GM15510 (cell line): ENCODE results near the gene HOXB6.

Source experiments
- POLR2A ChIP-seq: IDR thresholded peaks from 3 replicates; pipeline ENCODE4 v1.6.1; 2011; ENCODE audit warnings: borderline replicate concordance; ENCODE audit not compliant: insufficient read length; ENCODE audit errors: extremely low read depth

HOXB6 gene

DNA sequence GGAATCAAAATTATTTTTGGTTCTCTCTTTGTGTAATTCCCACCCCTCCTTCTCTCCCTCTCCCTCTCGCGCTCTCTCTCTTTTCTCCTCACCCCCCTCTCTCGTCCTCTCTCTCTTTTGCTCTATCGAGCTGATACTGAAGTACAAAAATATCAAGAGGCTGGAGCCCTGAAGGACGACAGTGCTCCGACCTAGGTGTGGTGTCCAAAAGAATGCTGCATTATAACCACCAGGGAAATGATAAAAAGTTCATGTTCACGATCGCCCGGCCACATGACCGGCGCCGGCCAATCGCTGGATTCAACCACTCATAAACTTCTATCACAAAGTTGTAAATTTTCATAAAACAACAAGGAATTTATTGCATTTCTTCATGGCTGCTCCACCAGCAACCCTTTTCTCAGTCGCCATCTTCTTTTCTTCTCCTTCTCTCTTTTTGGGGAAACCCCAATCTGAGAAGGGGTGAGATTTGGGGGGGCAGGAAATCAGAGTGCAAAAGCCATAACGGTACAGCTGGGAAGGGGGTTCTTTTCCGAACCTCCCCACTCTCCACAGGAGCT lies at the start of gene HOXB6:
Gene HOXB6, minus strand, starts transcription at position 217 of the 560 bp plus-strand sequence. CDS start 6,836 bp downstream, outside the sequence.
- no peak for TF ChIP-seq POLR2A

DNA sequence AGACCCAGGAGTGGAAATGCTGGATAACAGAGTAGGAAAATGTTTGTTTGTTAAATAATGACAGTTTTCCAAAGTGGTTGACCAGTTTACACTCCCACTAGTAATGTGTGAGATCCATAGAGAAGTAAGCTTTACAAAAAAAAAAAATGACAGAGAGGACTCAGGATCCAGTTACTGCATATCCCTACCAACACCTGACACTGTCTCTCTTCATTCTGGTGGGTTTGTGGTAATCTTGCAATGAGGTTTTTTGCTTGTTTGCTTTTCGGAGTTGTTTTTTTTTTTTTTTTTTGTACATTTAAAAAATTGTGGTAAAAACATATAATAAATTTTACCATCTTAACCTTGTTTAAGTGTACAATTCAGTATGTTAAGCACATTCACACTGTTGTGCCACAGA lies 45.0 kb upstream of the HOXB6 start:
- no peak for TF ChIP-seq POLR2A

DNA sequence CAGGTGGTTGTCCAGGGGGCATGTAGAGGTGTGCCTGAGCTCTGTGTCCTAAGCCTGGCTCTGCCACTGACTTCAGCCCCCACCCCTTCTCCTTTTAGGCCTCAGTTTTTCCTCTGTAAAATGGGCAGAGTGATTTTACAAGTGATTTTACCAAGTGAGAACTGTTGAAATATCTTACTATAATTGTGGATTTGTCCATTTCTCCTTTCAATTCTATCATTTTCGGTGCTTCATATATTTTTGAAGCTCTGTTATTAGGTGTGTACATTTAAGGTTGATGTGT lies 43.1 kb upstream of the HOXB6 start:
- TF ChIP-seq POLR2A: no peak

DNA sequence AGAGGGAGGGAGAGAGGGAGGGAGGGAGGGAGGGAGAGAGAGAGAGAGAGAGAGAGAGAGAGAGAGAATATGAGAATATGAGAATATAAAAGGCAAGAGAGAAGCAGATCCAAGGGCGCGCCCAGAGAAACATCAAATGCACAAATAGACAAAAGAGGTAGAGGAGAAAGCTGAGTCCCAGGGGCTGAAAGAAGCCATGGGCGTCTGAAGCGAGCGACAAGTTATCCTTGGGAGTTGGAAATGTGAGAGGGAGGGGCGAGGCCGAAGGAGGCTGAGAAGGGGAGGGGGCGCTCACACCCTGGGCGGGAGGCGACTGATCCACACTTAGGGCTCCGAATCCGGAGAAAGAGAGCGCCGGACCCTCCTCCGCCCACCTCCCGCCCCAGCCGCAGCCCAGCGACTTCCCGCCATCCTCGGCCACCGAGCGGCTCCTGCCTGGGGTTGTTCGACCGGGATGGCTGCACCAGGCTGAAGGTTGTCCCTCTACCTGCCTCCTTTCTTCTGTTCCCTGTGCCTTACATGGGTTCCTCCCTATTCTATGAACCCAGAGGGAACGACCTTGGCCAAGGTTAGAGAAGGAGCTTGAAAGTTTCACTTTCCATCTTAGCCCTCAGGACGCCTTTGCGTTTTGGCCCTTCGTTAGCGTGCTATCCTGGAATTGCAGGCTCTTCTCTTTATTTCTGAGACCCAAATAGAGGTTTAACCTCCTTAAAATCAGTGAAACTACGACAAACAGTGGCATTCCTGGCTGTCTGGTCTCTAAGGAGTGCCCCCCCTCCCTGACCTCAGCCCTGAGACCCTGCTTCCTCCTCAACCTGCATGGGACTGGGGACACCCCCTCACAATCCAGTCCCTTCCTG lies 42.5 kb upstream of the HOXB6 start:
- peak; percentile 22 for TF ChIP-seq POLR2A

DNA sequence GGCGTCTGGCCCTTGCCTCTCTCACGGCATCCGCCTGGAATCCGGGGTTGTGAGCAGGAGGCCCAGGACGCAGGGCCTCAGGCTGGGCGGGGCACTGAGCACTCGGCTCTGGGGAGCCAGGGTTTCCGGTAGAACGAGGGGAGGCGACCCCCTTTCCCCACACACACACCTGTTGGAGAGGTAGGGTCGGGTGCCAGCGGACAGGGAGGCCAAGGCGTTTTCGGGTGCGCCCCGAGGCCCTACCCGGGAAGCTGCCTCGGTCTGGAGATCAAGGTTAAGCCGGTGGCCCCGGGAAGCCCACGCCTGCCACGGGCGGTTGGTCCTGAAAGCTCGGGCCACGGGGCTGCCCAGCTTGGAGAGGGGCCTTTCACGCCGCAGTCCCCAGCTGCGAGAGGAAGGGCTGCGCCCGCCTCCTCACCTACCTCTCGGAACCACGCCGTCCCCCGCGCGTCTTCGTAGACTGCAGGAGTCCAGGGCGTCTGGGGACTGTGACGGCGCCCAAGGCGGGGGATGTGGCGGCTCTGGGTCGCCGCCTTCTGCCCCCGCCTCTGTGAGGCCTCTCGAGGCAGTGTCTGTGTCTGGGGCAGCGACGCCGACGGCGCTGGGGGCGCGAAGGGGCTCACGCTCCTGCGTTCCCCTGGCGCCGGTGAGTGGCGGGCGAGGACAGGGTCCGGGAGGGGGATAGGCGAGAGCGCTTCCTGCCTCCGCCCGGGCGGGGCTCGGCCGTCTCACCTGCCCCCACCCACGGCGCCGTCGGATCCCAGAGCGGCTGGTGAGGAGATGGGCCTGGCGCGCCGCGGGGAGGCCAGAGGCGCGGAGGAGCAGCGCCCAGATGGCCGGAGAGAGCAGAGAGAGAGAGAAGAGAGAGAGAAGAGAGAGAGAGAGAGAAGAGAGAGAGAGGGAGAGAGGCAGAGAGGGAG lies 41.7 kb upstream of the HOXB6 start:
- TF ChIP-seq POLR2A: peak; percentile 33

DNA sequence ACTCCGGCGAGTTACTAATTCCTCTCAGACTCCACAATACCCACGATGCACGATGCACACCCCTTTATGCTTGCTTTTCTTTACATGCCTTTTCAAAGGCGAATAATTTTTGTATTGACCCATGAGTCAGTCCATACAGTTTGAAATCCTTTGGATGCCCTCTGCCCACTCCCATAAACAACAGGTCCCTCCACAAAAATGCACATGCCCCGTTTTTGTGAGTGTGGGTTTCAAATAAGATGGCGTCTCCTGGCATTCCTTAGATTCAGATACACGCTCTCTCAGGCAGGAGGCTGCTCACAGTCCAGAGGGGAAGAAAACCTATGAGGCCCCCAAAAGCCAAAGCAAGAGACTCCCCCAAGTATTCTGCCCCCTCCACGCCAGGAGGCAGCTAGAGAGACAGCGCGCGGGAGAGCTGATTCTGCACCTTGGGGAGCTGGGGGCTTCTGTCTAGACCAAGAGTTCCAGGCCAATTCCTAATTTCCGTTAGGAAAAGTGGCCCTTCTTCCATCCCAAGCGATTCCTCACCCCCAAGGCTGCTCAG lies 40.9 kb upstream of the HOXB6 start:
- TF ChIP-seq POLR2A: no peak

DNA sequence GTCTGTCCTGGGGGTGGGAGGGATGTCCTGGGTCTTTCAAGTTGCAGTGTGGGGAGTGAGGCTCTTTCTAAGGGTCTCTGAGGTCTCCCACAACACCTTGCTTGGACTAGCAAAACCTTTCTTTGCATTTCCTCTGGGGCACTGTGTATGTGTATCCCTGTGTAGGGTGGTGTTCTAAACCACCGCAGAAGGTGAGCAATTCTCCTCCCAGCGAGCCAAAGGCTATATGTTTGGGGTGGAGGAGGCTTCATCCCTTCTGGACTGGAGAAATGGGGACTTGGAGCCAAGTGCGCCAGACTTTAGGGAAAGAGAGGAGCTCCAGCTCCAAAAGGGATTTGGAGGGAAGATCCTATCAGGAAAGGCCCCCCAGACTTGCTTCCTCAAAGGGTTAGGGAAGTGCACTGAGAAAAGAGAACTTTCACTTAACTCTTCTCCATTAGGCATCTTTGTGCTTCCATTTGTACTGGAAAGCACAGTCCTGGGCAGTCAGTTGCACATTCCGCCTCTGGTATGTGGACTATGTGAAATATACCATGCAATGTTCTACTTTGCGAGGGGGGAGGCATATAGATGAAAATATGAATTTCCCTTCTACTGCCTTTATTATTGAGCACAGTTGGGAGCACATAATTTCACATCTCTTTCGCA lies 40.2 kb upstream of the HOXB6 start:
- no peak for TF ChIP-seq POLR2A

DNA sequence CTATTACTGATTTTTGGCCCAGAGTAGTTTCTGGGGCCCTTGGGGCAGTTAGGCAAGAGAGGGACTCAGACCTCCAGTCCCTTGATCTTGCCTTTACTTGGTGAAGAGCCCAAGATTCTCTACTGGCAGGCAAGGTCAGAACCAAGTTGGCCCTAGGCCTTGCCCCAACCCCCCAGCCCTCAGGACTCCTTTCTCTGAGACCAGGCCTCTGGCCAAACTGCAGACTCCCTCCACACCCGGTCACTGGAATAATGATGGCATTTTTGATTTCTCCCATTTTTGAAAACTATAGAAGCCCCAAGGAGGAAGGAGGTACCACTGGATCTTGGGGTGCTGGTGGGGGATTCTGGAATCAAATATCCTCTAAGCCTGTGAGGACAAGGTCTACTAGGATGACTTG lies 39.4 kb upstream of the HOXB6 start:
- no peak for TF ChIP-seq POLR2A

DNA sequence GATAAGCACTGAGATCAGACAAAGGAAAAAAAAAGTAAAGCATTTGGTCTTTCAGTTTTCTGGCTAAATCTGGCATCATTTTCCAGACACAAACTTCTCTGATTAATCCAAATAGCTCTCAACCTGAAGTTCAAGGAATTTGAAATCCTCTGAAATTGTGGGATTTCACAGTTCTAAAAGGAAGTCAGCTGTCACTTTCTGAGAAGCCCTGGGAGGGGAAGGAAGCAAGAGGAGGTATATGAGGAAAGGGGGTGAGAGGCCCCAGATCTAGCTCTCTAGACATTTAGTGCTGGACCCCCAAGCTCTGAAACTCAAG lies 38.9 kb upstream of the HOXB6 start:
- TF ChIP-seq POLR2A: no peak

DNA sequence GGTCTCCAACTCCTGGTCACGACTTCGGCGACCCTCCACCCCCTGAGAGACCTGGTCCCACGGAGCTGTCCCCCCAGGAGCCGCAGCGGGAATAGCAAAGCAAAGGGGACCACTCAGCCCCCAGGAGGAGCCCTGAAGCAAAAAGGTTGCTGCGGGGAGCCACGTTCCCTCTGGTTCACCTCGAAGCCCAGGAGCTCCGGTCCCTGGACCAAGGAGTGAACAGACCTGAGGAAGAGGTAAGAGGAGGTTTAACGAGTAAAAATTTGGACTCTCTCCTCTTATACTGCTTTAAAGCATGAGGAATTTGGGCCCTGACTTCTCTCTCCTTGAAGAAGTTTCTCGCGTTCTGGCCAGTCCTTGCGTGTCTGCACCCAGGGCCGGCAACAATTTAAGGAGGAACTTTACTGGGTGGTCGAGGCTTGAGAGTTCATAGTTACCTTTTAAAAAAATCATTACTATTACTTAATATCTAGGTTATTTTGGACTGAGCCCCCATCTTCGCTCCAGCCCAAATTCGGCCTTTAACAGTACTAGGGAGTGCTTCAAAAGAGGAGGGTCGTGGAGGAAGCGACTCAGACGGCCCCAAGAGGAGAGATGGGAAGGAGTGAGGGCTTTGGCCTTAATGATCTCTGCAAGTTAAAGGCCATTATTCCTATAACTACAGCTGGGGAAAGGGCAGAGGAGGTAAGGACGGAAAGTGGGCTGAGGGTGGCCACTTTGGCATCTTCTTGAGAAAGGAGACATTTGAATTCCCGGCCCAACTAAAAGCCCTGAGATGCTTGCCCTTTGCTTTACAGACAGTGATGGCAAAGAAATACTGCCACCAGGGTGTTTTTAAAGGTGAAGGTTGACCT lies 38.3 kb upstream of the HOXB6 start:
- TF ChIP-seq POLR2A: no peak

DNA sequence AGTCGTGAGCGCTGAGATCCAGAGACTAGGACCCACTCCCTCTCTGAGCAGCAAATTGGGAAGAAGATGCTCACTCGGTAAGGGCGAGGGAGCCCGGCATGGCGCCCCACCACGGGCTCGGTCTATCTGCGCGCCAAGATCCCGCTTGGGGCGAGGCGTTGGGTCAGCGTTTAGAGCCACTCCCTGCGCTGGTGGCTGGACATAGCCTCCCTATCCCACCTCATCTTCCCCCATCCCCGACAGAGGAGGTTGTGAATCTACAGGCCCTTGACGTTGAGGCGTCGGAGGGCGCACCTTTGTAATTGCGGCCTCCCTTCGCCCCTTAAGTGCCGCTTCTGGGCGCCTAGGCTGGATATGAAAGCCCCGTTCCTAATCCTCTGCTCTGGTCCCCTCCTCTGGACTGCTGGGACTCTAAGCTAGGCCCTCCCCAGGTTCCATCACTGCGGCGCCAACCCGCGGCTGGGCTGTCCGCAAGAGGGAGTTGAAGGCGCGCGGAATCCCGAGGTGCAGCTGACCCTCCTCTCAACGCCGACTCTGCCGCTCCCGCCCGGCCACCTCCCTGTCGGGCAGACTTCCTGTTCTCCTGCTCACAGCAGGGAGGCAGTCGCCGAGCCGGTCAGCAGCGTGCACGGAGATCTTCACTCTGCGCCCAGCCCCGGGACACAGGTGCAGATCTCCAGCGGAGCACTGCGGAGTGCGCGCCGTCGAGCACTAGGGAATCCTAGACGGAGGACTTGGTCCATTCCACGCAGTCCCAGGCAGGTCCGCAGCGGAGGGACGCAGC lies 37.5 kb upstream of the HOXB6 start:
- no peak for TF ChIP-seq POLR2A

DNA sequence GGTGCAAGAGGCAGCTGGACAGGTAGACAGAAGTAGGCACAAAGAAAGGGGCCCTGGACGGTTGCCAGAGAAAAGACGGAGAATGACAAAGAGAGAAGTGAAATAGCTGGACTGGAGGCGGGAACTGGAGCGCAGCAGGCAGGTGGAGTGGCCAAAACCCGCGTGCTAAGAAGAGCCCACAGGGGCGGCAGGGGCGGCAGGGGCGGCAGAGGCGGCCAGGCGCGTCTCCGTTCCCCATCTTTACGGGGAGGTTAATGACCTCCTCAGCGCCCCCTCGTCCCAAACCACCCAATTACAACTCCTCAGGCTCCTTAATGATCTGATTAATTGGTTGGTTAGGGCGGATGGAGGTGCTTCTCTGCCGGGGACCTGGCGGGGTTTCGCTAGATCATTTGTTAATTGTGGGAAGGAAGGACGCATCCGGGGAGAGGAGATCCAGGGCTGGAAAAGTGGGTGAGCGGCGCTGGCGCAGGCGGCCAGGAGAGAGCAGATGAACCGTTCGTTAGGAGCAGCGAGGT lies 36.8 kb upstream of the HOXB6 start:
- TF ChIP-seq POLR2A: no peak

DNA sequence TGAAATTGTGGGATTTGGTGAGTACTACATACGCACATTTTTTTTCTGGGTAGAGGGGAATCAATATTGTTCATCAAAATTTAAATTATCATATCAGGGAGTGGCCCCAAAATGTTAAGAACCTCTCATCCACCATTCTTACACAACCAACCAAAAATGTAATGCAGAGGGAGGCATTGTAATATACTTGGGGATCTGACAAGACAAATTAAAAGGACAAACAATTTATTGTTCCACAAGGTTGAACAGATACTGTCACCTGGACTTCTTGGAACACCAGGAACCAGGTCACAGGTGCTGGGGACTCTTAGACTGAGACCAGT lies 36.0 kb upstream of the HOXB6 start:
- TF ChIP-seq POLR2A: no peak

DNA sequence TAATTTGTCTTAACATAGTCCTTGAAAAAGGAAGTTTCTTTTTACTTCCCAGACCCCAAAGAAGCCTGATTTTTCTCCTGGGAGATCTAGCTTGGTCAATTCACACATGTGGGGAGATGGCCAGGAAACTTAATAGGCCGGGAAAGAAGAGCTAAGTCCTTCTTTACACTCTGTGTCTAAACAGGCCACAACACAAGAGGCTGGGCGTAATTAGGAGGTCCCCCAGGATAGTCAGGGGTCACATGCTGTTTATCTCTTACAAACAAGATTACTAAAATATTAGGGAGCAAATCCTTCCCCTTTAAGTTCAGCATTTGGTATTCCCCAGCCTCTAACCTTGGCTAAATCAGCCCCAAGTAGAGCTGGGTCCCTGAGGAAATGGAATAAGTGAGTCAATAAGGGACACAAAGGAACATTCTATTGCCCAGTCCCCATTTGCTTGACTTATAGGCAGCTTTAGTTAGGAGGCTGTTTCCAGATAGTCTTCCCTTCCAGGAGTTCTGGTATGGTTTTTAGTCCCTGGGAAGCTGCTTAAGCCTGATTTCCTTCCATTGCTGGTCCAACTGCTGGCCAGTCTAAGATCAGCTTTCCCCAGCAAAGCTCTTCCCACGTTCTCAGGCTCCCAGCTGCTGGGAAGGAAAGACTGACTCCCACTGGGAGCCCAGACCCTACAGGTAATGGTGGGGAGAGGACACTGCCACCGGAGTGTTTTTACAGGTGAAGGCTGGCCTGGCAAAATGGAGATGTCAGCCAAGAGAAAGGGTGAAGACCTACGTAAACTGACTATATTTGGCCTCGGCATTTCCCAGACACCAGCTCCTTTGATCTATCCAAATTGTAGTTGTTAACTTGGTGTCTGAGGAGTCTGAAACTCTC lies 35.4 kb upstream of the HOXB6 start:
- TF ChIP-seq POLR2A: no peak
